A549 treated with RU486 at 1 μM for 4 hours (cell line): ENCODE results near the gene DCC. TPM values are rescaled to one million over a fixed set of nuclear protein-coding genes. Genes with fewer than 3 reads are reported as not detected.

ENCODE experiments used
- total RNA-seq: library from RNA; stranded (reverse); fragments of 200-300 nt; extraction: Qiagen RNA extraction; gene quantifications from 5 replicates; pipeline ENCODE4 v1.2.3, GENCODE V29; 2022; ENCODE audit warnings: low read depth

The DCC gene, protein sequence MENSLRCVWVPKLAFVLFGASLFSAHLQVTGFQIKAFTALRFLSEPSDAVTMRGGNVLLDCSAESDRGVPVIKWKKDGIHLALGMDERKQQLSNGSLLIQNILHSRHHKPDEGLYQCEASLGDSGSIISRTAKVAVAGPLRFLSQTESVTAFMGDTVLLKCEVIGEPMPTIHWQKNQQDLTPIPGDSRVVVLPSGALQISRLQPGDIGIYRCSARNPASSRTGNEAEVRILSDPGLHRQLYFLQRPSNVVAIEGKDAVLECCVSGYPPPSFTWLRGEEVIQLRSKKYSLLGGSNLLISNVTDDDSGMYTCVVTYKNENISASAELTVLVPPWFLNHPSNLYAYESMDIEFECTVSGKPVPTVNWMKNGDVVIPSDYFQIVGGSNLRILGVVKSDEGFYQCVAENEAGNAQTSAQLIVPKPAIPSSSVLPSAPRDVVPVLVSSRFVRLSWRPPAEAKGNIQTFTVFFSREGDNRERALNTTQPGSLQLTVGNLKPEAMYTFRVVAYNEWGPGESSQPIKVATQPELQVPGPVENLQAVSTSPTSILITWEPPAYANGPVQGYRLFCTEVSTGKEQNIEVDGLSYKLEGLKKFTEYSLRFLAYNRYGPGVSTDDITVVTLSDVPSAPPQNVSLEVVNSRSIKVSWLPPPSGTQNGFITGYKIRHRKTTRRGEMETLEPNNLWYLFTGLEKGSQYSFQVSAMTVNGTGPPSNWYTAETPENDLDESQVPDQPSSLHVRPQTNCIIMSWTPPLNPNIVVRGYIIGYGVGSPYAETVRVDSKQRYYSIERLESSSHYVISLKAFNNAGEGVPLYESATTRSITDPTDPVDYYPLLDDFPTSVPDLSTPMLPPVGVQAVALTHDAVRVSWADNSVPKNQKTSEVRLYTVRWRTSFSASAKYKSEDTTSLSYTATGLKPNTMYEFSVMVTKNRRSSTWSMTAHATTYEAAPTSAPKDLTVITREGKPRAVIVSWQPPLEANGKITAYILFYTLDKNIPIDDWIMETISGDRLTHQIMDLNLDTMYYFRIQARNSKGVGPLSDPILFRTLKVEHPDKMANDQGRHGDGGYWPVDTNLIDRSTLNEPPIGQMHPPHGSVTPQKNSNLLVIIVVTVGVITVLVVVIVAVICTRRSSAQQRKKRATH (N-terminal part only)
- not detected in 5 replicates for total RNA-seq

DNA sequence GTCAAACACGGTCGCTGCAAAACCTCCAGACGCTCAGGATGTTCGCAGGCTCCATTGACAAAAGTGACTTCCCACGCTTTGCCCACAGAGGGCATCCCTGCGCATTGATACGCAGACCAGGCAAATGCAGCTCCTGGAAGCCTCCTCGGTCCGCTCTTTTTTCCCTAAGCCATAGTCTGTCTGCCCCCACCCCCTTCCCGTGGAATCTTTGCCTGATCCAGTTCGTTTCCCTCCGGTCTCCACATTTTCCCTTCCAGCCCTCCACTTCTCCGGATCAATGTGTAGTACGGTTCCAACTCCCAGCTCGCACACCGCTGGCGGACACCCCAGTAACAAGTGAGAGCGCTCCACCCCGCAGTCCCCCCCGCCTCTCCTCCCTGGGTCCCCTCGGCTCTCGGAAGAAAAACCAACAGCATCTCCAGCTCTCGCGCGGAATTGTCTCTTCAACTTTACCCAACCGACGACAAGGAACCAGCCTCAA lies at the start of gene DCC:
TSS of gene DCC (plus strand) at position 307 of the 481 bp plus-strand sequence. CDS start 591 bp downstream, outside the sequence.

